Forelimb muscle (tissue), 1 donor: ENCODE measurements around the gene SLC29A4. TPM values are rescaled to one million over a fixed set of nuclear protein-coding genes. Genes with fewer than 3 reads are reported as not detected.

Experiments
- DNase-seq: peaks from one replicate; pipeline ENCODE4 v3.0.0-alpha.2; 2013; ENCODE audit warnings: low read depth
- polyA plus RNA-seq: library from polyadenylated mRNA; unstranded; fragments of 120-200 nt; gene quantifications from one replicate; pipeline ENCODE4 v1.2.1, GENCODE V29; 2013; ENCODE audit not compliant: insufficient read length

The SLC29A4 gene
- polyA plus RNA-seq, 1 donor: 37.6 TPM

- no peak for DNase-seq
Observed at GRCh38 chr7:5352440-5353010, 69.8 kb downstream of the SLC29A4 start.

DNA sequence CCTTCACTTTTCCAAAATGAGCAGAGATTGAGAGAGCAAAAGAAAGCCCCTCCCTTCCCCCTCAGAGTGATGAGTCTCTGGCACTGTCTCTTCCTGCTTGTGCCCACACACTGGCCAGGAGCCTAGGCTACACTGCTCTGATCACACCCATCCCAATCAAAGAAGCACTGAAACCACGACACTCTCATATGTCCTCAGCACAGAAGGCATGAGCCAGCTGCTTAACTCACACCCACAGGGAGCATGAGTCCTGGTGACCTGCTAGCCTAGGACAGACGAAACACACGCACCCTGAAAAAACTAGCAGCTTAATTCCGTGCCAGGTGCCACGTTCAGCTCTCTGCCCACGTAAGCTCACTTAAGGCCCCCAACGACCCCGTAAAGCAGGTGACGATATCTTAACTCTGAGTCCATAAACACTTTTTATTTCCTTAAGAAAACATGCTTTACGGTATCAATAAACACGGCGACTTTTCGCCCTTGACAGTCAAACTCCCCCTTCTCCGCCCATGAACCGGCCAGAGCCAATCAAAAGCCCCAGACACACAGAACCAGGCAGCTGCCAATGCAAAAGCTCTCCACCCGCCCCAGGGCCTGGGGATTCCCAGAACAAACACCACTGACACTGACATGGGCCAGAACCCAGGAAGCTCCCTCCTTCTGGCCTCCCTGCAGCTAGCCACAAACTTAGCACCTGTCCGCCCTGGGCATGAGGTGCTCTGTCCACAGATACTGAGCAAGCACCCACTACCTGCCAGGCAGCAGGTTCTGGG, 71.9 kb downstream of the SLC29A4 start:
- DNase-seq: no peak

Other genes starting within 250 kb of the SLC29A4 start
- gene RBAK, start 237.1 kb upstream of the SLC29A4 start, polyA plus RNA-seq: 11.1 TPM
- 37.4 TPM for gene WIPI2, start 92.7 kb upstream of the SLC29A4 start, polyA plus RNA-seq
- 47.9 TPM for gene TNRC18, start 140.9 kb downstream of the SLC29A4 start, polyA plus RNA-seq
- gene FBXL18, start 230.9 kb downstream of the SLC29A4 start, polyA plus RNA-seq: 4.5 TPM
- gene ACTB, start 247.7 kb downstream of the SLC29A4 start, polyA plus RNA-seq: 1,537 TPM